Measurements from ENCODE around the gene SMAD6.

Gene SMAD6

DNA sequence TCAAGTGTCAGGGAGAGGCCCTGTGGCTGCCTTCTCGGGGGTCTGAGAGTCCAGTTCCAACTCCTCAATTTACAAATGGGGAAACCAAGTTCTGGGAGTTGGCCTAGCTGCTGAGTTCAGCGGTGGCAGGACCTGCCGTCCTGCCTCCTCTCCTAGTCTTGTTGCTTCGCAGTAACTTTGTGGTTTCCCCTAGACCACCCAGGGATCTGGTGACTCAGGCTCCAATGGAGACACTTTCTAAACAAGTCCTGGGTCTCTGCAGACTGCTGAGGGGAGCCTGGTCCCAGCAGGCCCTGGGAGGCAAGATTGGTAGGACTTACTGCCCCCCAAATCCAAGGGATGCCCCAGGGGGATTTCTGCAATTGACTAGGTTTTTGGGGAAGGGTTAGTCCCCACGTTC is 83.6 kb downstream of the SMAD6 start:
- in situ Hi-C loops (cut with MboI; ENCODE audit: low sequenced_read_pairs, unreplicated experiment): no loop called here
- TF ChIP-seq, protein P1, sequence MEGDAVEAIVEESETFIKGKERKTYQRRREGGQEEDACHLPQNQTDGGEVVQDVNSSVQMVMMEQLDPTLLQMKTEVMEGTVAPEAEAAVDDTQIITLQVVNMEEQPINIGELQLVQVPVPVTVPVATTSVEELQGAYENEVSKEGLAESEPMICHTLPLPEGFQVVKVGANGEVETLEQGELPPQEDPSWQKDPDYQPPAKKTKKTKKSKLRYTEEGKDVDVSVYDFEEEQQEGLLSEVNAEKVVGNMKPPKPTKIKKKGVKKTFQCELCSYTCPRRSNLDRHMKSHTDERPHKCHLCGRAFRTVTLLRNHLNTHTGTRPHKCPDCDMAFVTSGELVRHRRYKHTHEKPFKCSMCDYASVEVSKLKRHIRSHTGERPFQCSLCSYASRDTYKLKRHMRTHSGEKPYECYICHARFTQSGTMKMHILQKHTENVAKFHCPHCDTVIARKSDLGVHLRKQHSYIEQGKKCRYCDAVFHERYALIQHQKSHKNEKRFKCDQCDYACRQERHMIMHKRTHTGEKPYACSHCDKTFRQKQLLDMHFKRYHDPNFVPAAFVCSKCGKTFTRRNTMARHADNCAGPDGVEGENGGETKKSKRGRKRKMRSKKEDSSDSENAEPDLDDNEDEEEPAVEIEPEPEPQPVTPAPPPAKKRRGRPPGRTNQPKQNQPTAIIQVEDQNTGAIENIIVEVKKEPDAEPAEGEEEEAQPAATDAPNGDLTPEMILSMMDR (IDR thresholded peaks at IDR 0.05; ENCODE audit: borderline replicate concordance, control extremely low read depth, extremely low read depth, insufficient read depth, missing control alignments): no peak
- DNase-seq (ENCODE audit: low spot score): no peak

DNA sequence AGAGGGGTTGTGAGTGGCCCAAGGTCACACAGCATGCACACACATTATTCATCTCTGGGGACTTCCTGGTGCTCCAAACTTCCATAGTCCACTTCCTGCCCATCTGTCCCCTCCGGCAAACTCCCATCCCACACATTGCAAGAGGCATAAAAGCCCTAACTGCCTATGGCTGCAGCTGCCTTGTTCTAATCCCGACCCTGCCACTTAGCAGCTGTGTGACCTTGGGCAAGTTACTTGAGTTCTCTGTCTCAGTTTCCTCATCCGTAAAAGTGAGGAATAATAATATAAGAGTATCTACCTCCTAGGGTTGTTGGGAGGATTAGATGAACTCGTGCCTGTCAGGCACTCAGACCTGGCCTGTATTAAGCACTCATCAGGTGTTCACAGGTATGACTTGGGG is 84.2 kb downstream of the SMAD6 start:
- TF ChIP-seq, protein P1 (IDR thresholded peaks at IDR 0.05; ENCODE audit: borderline replicate concordance, control extremely low read depth, extremely low read depth, insufficient read depth, missing control alignments): no peak
- no peak for DNase-seq (ENCODE audit: low spot score)
- in situ Hi-C loops (cut with MboI; ENCODE audit: low sequenced_read_pairs, unreplicated experiment): no loop called here

DNA sequence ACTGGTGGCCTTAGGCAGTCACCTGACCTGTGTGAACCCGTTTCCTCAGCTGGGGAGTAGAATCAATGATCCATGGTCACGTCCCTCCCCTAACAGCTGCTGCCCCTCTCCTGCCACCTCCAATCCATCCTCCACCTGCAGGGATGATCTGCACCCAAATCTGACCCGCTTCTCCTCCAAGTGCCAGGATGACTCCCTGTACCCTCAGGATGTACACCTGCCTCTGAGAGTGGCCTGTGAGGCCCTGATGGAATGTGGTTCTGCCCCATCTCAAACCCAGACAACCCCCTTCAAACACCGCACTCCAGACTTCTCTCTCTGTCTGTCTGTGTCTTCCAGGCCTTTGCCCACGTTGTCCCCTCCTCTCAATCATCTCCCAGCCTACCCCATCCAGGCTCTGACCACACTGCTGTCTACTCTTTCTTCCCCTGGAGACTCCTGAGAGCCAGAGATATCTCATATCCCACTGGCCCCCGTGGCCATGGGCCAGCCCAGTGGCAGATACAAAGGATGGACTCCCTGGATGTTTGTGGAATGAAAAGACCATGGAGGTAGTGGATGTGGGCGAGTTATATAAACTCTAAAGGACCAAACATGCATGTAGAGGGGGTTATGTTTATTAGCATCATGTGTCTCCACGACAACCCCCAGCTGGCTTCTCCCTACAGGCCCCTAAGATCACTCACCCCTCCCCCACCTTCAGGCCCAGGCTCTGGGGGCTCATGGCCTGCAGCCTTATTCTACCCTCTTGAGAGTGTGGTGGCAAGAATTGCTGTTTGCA is 84.9 kb downstream of the SMAD6 start:
- DNase-seq (ENCODE audit: low spot score): no peak
- in situ Hi-C loops (cut with MboI; ENCODE audit: low sequenced_read_pairs, unreplicated experiment): no loop called here
- TF ChIP-seq, protein P1 (IDR thresholded peaks at IDR 0.05; ENCODE audit: borderline replicate concordance, control extremely low read depth, extremely low read depth, insufficient read depth, missing control alignments): no peak

DNA sequence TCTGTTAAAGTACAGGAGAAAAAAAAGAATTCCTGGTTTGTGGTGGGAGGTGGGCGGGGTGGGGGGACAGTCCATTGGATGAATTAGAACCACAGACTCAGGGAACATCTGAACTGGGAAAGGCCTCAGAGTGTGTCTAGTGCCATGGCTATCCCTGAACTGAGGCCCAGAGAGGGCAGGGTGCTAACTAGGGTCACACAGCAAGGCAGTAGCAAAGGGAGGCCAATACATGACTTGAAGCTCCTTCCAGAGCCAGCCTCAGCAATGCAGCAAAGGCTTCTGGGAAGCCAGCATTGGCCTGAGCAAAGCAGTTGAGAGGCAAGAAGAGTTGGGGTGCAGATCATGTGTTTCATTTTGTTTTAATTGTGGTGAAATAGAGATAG is 85.4 kb downstream of the SMAD6 start:
- TF ChIP-seq, protein P1 (IDR thresholded peaks at IDR 0.05; ENCODE audit: borderline replicate concordance, control extremely low read depth, extremely low read depth, insufficient read depth, missing control alignments): no peak

DNA sequence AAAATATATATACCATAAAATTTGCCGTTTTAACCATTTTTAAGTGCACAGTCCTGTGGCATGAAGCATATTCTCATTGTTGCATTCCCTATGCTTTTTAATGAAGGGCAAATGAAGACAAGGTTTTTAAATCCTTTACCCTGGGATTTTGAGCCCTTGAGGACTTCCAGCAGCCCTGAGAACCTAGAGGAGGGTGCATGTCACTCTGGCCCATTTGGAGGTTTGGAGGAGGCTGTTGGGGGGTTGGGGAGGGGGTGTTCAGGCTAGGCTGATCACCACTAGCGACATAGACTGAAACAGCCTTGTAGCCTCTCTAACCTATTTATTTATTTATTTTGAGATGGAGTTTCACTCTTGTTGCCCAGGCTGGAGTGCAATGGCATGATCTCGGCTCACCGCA is 86.0 kb downstream of the SMAD6 start:
- TF ChIP-seq, protein P1 (IDR thresholded peaks at IDR 0.05; ENCODE audit: borderline replicate concordance, control extremely low read depth, extremely low read depth, insufficient read depth, missing control alignments): no peak
- DNase-seq (ENCODE audit: low spot score): no peak
- in situ Hi-C loops (cut with MboI; ENCODE audit: low sequenced_read_pairs, unreplicated experiment): no loop called here

More for the DNA sequence above, 85.4 kb downstream of the SMAD6 start:
- in situ Hi-C loops (cut with MboI; ENCODE audit: low sequenced_read_pairs, unreplicated experiment): no loop called here
- no peak for DNase-seq (ENCODE audit: low spot score)

DNA sequence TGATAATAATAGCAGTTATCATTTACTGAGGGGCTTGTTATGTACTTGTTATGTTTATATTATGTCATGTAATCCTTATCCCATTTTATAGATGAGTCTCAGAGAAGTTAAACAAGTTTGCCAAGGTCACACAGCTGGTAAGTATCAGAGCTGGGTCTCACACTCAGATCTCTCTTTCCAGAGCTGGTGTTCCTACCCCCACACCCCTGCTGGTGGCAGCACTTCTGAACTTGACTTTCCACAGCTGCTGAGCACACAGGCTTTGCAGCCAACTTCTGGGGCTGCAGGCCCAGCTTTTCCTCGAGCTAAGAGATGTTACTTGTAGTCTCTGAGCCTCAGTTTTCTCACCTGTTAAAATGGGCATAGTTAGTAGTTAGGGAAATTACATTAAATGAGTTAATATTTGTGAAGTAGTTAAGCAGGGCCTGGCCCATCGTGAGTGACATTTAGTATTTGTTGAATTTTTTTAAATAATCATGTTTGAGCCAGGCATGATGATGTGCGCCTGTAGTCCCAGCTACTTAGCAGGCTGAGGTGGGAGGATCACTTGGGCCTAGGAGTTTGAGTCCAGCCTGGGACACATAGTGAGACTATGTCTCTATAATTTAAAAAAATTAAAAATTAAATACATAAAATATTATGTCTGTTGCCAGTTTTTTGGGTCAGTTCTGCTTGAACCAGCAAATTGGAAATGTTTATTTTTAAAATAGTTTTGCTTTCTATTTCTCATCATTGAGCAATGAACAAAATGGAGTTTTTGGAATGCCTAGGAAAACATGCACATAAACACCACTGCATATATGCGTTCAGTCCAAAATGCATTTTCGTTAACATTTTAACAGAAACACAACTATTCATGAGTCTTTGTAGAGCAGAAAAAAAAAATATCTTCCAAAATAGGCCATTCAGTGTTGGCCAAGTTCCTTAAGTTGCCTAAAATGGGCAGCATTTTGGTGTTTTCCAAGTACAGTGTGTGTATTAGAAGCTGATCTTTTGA is 87.3 kb downstream of the SMAD6 start:
- DNase-seq (ENCODE audit: low spot score): no peak
- TF ChIP-seq, protein P1 (IDR thresholded peaks at IDR 0.05; ENCODE audit: borderline replicate concordance, control extremely low read depth, extremely low read depth, insufficient read depth, missing control alignments): peak; percentile 15
- in situ Hi-C loops (cut with MboI; ENCODE audit: low sequenced_read_pairs, unreplicated experiment): no loop called here
